Kidney glomerular epithelial cell (primary cell): ENCODE results near the gene DTNB.
"Not testable (repeated sequence)": the region's sequence is repeated elsewhere in the genome, so short reads cannot be mapped to it uniquely, and the experiment has no call there.

Experiments
- DNase-seq: peaks from one replicate; lab custom pipeline; 2025; lab: John Stamatoyannopoulos, UW

The DTNB gene

DNA sequence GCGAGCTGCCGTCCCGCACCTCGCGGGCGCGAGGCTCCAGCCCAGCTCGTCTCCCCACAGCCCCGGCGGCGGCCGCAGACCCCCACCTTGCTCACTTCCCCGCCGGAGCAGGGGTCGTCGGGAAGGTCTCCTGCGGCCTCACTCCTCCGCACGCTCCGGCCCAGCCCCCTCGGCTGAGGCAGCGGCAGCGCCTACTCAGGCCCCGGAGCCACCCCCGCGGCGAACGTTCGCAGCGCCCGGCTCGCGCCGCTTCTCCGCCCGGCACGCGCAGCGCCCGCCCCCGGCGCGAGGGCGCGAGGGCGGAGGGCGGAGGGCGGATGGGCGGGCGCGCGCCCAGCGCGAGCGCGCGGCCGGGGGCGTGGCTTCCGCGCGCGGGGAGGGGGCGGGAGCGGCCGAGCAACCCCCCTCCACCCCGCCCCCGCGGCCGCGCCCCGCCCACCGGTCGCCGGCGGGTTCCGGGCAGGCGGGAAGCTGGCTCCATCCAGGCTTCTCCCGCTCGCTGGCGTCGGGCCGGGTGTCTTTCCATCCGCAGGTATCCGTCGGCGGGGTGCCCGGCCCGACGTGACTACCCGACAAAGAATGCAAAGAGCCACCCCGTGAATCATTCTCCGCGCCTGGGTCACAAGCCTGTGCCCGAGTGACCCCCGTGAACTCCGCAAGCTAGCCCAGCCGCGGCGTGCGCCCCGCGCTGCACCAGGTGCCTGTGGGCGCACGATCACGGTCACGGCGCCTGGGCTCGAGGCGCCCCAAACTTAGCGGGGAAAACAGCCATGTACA, at the start of gene DTNB:
Gene DTNB (minus strand): TSS at position 278 of the 777 bp plus-strand sequence. CDS start 20,917 bp downstream, outside the sequence.
- peak; percentile 57 for DNase-seq

DNA sequence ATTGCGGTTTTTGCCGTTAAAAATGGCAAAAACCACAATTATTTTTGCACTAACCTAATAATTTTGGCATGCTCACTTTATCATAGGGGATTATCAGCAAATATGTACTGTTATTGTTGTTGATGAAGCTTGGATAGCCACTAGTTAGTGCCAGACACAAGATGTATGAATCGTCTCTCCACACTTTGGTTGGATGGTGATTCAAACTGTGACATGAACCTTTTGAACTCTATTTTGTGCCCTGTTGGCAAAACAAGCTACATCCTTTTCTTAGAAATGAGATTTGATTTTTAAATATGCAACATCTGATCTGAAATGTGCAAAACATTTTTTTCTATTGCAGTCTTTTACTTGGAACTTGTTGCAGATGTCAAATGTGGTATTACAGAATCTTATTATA, 48.8 kb upstream of the DTNB start:
- no peak for DNase-seq

DNA sequence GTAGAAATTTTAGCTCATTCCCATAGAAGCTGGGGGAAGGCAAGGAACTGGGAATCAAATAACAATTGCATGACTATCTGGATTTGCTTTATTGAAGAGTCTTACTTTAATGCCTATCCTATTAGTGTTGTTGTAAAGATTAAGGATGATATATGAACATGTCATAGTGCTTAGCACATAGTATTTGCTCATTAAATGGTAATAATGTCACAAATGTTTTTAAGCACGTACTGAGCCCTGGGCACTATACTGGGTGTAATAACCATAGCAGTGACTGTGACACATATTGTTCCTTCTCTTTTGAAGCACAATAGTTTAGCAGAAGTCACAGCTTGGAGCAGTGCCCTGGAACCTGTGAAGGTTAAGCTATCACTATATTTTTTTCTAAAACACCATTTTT, 47.2 kb upstream of the DTNB start:
- DNase-seq, result no peak

DNA sequence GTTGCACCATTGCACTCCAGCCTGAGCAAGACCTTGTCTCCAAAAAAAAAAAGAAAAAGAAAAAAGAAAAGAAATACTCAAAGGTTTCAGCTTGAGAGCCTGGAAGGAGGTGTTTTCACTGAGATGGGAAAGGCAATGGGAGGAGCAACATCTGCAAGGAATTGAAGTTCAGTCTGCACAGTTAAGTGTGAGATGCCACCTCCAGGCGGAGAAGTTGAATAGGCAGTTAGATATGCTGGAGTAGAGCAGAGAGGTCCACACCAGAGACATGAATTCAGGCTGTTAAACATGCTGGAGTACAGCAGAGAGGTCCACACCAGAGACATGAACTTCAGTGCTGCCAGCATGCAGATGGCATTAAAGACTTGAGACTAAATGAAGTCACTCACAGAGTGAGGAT, 41.4 kb upstream of the DTNB start:
- DNase-seq, result no peak

DNA sequence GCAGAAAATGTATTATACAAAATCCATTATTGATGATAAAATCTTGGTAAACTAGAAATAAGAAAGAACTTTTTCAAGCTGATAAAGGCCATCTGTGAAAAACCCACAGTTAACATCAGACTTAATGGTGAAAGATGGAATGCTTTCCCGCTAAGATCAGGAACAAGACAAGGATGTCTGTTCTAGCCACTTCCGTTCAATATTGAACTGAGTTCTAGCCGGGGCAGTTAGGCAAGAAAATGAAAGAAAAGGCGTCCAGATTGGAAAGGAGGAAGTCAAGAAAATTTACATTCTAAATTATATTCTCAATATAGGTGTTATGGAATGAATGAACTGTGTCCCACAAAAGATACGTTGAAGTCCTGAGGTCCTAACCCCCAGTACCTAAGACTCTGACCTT, 39.1 kb upstream of the DTNB start:
- no peak for DNase-seq

DNA sequence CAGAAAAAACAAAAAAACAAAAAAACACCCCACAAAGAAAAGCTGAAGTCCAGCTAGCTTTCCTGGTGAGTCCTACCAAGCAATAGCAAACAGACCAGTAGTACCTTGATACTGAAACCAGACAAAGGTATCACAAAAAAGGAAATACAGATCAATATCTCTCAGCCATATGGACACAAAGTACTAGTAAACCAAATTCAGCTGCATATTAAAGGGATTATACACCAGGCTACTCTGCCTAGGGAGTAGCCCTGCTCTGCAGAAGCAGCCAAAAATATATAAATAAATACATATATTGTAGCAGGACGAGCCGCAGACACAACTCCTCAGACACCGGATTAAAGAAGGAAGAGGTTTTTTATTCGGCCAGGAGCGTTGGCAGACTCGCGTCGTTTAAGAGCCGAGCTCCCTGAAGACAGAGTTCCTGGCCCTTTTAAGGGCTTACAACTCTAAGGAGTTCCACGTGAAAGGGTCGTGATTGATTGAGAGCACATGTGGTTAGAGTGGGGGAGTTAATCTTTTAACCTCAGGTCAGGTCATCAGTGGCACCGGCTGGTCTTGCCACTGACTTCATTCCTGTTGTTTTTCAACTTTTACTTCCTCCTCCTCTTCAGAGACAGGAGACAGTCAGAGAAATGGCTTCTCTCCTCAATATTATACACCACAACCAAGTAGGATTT, 38.4 kb upstream of the DTNB start:
- DNase-seq, result peak; percentile 36

DNA sequence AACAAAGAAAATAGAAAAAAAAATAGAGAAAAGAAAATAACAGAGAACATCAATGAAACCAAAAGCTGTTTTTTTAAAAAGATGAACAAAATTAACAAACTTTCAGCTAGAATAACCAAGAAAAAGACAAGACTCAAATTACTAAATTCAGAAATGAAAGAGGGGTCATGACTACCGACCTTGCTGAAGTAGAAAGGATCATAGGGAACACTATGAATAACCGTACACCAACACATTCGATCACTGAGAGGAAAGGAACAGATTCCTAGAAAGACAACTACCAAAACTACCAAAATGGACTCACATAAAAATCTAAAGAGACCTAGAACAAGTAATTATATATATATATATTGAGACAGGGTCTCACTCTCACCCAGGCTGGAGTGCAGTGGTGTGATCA, 37.4 kb upstream of the DTNB start:
- no peak for DNase-seq

DNA sequence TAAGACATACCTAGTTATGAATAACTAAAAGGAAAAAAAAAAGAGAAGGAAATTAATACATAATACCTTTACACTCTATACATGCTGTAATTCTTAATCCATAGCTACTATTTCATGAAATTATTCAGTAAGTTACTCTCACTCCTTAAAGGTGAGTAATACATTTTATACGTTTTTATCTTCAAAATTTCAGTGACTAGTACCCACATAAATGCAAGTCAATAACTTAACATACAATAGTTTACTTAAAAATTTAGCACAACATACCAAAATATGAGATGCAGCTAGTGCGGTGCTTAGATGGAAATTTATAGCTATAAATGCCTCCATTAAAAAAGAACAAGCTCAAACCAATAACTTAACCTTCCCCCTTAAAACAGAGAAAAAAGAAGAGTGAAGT, 36.0 kb upstream of the DTNB start:
- no peak for DNase-seq

DNA sequence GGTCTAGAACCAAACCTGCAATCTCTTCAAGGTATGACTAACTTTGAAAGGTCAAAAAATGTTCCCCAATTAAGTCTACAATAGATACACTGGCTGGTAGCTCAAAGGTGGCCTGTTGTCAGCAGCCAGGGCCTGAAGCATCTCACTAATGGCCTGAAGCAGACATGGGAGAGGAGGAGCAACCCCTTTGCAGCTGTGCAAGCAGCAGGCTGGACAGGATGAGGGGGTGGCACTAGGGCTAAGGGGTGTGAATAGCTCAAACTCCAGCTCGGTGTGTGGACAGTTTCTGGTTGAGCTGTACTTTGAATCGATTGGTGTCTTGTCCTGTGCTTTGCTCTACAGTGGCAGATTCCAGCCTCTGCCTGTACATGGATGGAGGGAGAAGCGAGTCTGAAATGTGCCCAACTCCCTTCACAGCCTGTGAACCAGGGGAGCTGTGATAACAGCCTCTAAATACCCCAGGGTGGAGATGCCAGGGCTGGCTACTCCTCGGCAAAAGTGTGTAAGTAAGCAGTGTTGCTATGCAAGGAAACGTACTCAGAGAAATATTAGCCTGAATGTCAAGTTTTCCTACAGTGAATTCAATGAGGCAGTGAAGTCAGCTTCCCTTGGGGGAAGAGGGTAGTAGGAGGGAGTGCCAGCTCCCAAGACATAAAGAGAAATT, 34.7 kb upstream of the DTNB start:
- no peak for DNase-seq

DNA sequence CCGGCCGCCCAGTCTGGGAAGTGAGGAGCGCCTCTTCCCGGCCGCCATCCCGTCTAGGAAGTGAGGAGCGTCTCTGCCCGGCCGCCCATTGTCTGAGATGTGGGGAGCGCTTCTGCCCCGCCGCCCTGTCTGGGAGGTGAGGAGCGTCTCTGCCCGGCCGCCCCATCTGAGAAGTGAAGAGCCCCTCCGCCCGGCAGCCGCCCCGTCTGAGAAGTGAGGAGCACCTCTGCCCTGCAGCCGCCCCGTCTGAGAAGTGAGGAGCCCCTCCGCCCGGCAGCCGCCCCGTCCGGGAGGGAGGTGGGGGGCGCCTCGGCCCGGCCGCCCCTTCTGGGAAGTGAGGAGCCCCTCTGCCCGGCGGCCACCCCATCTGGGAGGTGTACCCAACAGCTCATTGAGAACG, 32.2 kb upstream of the DTNB start:
- not testable (repeated sequence) for DNase-seq

DNA sequence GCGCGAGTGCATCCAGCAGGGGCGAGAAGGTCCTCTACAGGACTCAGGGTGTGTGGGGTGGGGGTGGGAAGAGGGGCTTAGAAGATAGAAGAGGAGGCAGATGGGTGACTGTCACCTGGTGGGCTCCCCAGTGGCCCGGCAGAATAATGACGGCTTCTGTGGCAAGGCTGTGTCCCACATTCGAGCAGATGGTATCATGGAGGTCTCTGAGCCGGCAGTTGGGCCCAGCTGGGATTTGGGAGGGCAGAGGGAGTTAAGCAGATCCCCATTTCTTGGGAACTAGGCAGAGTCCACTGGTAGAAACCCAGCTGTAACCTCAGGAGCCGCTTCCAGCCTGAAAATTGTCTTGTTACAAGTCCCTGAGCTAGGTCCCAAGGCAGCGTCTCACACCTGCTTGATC, 28.4 kb upstream of the DTNB start:
- DNase-seq, result no peak

DNA sequence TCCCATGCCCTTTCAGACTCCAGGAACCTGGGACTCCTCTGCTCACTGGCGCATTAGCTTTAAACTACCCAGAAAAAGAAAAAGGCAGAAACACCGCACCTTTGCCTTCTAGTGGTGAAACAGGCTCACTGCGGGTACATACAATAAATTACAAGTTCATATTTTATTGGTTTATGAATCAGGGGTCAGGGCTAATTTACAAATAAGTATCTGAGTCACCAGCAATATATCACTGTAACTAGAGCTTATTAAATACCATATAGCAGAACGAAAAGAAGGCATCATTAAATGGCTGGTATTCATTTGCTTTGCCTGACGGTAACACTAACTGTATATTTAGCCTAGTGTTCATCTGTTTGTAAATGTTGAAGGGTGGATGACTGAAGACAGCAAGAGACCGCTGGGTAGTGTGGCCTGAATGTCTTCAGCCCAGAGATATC, 26.9 kb upstream of the DTNB start:
- peak; percentile 20 for DNase-seq

DNA sequence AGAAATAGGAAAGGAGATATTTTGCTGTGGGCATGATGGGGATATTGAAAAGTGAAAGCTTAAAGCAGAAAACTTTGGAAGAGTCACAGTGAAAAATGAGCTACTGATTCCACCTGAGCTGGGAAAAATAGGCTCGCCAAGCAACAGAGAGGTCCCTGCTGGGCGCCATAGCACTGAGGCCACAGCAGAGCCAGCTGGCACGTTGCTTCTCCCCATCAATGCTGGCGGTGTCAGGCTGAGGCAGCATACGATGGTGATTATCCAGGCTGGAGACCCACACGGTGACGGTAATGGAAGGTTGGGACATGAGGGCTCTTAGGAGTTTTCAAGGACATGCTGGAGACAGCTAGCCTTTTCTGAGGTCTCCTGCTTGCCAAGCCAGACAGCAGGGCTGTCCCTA, 25.8 kb upstream of the DTNB start:
- no peak for DNase-seq

DNA sequence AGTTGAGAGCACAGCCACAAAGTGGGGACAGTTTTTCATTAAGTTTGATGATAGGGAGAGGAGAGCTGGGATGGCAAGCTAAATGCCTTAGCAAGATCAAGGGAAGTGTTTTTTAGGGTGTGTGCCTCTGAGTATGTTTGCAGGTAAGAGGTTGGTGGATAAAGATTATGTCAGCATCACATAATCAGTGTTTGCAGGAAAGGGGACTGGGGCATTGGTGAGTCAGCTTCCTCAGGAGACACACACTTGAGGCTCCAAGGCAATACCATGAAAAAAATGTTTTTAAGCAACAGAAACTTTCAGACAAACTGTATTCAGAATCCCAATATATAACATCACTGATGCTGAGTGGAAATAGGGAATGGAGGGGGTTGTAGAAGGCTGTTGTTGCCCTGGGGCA, 25.4 kb upstream of the DTNB start:
- no peak for DNase-seq

DNA sequence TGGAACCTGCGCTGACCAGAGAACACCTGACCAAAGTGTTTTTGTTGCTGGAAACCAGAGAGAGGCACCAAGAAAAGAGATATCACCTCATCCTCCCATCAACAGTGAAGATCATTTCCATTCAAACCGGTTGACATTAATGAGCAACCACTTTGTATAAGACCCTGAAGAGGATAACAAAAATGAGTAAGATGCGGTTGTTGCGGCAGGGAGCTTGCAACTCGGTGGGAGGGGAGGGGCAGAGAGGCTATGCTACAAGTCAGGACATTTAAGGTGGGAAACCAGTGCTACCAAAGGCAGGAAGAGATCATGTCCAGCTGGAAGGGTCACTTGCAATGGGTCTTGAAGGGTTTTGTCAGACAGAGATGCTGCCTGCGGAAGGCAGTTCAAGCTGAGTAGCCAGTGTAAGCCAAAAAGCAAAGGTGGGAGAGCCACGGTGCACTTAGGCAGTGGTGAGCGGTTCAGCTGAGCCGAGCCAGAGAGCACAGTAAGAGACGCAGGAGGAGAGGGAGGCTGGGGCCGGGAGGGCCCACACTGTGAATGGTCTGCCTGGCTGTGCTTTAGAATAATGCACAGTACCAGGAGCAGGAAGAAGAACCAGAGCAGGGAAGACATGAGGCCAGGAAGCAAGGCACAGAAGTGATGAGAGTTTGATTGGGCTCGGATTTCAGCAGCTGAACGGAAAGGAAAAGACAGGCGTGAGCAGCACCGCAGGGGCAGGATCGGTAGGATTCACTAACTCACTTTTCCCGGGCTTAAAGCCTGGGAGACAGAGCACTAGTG, 24.4 kb upstream of the DTNB start:
- no peak for DNase-seq

DNA sequence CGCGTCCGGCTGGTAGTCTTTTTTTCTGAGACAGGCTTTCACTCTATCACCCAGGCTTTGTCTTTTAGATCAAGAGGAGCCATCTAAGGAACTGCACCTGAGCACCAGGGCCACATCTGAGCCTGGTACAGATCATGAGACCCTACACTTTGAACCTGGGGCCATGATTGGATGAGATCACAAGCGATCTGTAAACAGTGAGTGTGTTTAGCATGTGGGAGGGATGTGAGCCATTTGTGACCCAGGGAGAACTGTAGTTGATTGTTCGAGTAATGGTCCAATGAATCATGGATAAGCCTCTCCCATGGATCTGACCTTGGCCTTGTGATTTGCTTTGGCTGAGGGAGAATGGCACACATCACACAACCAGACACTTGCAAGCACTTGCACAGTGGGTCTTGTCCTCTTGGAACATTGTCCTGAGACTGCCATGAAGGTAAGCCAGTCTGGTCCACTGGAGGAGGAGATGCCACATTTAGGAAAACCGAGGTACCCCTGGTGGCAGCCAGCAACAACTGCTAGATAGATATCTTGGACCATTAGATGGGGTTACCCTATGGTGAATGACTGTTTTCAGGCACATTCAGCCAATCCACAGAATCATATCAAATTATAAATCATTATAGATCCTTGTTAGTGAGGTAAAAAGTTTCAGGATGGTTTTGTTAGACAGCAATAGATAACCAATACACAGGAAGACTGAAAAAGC, 19.5 kb upstream of the DTNB start:
- no peak for DNase-seq

DNA sequence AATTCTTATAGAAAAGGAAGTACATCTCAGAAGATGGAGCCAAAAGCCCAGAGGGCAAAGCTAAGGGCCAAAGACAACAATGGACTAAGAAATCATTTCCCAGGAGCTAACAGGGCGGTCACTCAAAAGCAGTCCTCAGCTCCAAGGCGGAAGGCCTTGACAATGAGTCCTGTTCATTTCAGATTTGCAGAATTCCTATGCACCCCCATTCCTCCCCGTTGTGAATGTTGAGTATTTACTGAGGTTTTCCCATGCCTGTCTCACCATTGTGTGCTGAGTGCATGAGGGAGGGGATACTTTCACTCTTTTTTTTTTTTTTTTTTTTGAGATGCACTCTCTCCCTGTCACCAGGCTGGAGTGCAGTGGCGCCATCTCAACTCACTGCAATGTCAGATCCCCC, 18.8 kb upstream of the DTNB start:
- DNase-seq, result no peak

DNA sequence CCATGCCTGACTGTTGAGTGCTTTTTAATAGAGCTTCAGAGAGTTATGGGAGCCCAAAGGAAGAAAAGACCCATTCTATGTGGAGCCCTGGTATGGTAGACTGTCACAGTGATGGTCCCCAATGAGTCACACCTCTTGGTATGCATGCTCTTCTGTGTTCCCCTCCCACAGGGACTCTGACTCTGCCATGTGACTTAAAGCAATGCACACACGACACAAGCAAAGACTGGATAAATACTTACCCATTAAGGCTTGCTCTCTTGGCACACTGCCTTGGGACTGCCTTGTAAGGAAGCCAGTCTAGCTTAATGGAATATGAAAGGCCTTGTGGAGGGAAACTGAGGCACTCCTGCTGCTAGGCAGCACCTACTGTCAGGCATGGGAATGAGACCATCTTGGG, 16.7 kb upstream of the DTNB start:
- no peak for DNase-seq

DNA sequence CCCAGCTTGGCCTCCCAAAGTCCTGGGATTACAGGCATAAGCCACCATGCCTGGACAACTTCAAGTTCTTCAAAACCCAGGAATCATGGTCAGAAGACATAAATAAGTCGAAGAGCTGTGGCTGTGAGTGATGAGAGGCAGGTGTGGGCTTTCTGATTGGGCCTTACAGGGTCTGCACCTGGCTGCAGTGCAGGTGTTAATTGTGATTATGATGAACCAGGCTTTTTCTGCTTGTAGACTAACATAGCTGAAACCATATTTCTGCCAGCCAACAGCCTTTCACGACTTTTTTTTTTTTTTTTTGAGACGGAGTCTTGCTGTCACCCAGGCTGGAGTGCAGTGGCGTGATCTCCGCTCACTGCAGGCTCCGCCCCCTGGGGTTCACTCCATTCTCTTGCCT, 14.9 kb upstream of the DTNB start:
- no peak for DNase-seq

DNA sequence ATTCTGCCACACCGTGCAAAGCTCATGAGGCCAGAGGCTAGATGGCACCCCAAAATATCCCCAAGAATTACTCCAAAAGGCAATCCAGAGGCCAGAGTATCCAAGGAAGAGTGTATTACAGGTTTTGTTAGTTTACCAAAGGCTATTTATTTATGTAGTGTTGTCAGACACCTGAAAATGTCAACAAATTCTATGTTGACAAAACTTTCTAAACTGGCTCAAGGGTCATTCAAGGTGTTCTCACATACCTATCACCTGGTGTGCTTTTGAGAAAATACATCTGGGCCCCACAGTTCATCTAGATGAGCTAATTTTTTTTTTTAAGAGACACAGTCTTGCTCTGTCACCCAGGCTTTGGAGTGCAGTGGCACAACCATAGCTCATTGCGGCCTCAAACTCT, 12.4 kb upstream of the DTNB start:
- DNase-seq, result no peak

DNA sequence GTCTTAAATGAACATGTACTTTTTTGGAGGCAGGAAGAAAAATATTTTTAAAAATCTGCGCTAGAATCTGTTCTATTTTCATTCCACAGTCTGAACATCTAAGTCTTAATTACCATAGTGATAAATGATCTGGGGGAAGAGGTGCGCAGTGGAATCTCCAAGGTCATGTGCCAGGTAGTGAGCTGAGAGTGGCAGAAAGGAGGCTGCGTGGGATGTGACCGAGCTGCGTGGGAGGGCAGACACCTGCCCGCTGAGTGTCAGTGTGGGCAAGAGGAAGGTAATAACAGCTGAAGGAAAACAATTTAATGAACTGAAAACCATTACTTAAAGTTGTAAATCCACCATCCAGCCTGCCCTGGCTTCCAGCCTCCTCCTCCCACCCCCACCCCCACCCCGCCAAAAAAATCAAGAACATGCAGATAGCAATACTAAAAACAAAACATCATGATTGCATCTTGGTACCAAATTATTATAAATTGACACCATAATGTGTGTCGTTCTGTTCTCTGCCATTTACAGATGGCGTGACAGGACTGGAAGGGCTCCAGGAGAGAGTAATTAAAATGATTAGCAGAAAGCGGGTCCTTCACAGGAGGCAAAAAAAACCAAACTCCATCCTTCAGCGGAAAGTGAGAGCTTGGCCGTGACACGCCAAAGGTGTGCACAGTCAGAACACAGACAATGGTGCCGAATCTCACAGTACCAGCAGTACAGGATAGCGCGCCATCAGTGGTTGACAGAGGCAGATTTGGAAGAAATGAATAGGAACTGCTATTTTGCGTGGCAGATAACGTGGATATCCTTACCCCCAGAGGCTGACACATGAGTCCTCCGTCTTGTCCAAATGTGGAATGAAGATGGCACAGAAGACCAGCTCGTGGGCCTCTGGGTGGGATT, 11.4 kb upstream of the DTNB start:
- DNase-seq, result peak; percentile 33
